ENCODE results near the gene NAPSA. TPM values are rescaled to one million over a fixed set of nuclear protein-coding genes. Genes with fewer than 3 reads are reported as not detected.
A peak's percentile ranks its signal among the peaks of the same experiment; 100 is the strongest.

NAPSA gene
- total RNA-seq, 3 donors from 2014 or later (not counting 1 experiment from before 2014, with no cell fraction given): 0.94 to 1.3 (median 0.95) TPM

GRCh38 chr19:50377517-50377916 is 12.1 kb upstream of the NAPSA start:
- intact Hi-C loops (cut with micrococcal nuclease): no loop called here
- Histone ChIP-seq H3K4me1 (ENCODE audit: control insufficient read depth, insufficient read depth, low read length) (peaks cover 10% of the 10 kb centered on the region), H3K27me3 (ENCODE audit: control insufficient read depth, insufficient read depth, low read length) (no peaks in the 10 kb centered on the region), H3K36me3 (ENCODE audit: control insufficient read depth, insufficient read depth, low read length) (peaks cover 47% of the 10 kb centered on the region), H3K9me3 (ENCODE audit: control insufficient read depth, insufficient read depth, low read length) (no peaks in the 10 kb centered on the region), H3K4me3 (ENCODE audit: low read length) (no peak overlapping the region), H3K27ac (ENCODE audit: low read length) (peak overlapping the region; percentile 42)
- H3K4me1 Mint-ChIP-seq: peaks cover 14 to 29% of the 10 kb centered on the region in 2 donors
- H3K9me3 Mint-ChIP-seq: no peaks in the 10 kb centered on the region
- ATAC-seq: no peak
- WGBS (ENCODE audit: insufficient coverage): 87% methylated on average over 8 of the region's 9 CpGs
- H3K27ac Mint-ChIP-seq: peak overlapping the region; percentile 99 to 100
- H3K4me3 Mint-ChIP-seq: peak overlapping the region; percentile 99
- no peaks in the 10 kb centered on the region for H3K36me3 Mint-ChIP-seq
- peak in 1 of 2 donors; percentile 6 for DNase-seq
- TF ChIP-seq, protein P1, sequence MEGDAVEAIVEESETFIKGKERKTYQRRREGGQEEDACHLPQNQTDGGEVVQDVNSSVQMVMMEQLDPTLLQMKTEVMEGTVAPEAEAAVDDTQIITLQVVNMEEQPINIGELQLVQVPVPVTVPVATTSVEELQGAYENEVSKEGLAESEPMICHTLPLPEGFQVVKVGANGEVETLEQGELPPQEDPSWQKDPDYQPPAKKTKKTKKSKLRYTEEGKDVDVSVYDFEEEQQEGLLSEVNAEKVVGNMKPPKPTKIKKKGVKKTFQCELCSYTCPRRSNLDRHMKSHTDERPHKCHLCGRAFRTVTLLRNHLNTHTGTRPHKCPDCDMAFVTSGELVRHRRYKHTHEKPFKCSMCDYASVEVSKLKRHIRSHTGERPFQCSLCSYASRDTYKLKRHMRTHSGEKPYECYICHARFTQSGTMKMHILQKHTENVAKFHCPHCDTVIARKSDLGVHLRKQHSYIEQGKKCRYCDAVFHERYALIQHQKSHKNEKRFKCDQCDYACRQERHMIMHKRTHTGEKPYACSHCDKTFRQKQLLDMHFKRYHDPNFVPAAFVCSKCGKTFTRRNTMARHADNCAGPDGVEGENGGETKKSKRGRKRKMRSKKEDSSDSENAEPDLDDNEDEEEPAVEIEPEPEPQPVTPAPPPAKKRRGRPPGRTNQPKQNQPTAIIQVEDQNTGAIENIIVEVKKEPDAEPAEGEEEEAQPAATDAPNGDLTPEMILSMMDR (IDR thresholded peaks at IDR 0.05): no peak
- no peaks in the 10 kb centered on the region for H3K27me3 Mint-ChIP-seq (ENCODE audit: low read depth in 2 of 2)

DNA sequence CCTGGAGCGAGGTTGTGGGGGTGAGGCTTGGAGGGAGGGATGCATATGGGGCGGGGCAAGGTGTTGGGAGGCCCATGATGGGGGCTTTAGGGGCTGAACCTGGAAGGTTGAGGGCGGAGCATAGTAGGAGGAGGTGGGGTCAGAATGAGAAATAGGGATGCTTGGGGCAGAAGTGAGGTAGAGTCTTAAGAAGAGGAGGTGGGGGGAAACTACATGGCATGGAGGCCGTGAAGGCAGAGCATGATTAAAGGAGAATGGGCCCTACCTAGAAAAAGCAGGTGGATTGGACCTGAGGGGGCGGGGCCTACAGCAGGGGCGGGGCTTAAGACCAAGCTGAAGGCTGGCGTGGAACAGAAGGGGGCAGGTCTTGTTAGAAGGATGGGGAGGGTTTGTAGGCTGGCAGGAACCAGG is 11.6 kb upstream of the NAPSA start:
- Mint-ChIP-seq H3K9me3 (no peaks in the 10 kb centered on the region), H3K4me3 (peak overlapping the region; percentile 99), H3K27ac (peak overlapping the region; percentile 99 to 100), H3K27me3 (ENCODE audit: low read depth in 2 of 2) (no peaks in the 10 kb centered on the region), H3K36me3 (no peaks in the 10 kb centered on the region), H3K4me1 (peaks cover 14 to 29% of the 10 kb centered on the region in 2 donors)
- intact Hi-C loops (cut with micrococcal nuclease): no loop called here
- H3K27ac ChIP-seq (ENCODE audit: low read length): peak overlapping the region; percentile 42
- no peaks in the 10 kb centered on the region for H3K27me3 ChIP-seq (ENCODE audit: control insufficient read depth, insufficient read depth, low read length)
- TF ChIP-seq, protein P1 (IDR thresholded peaks at IDR 0.05): no peak
- H3K4me3 ChIP-seq (ENCODE audit: low read length): no peak overlapping the region
- H3K4me1 ChIP-seq (ENCODE audit: control insufficient read depth, insufficient read depth, low read length): peaks cover 10% of the 10 kb centered on the region
- DNase-seq (peak; percentile 47 to 71), ATAC-seq (peak; percentile 0 to 11 (median 11))
- H3K36me3 ChIP-seq (ENCODE audit: control insufficient read depth, insufficient read depth, low read length): peaks cover 43% of the 10 kb centered on the region
- WGBS (ENCODE audit: insufficient coverage): 72% methylated on average over 7 of the region's 7 CpGs
- no peaks in the 10 kb centered on the region for H3K9me3 ChIP-seq (ENCODE audit: control insufficient read depth, insufficient read depth, low read length)

DNA sequence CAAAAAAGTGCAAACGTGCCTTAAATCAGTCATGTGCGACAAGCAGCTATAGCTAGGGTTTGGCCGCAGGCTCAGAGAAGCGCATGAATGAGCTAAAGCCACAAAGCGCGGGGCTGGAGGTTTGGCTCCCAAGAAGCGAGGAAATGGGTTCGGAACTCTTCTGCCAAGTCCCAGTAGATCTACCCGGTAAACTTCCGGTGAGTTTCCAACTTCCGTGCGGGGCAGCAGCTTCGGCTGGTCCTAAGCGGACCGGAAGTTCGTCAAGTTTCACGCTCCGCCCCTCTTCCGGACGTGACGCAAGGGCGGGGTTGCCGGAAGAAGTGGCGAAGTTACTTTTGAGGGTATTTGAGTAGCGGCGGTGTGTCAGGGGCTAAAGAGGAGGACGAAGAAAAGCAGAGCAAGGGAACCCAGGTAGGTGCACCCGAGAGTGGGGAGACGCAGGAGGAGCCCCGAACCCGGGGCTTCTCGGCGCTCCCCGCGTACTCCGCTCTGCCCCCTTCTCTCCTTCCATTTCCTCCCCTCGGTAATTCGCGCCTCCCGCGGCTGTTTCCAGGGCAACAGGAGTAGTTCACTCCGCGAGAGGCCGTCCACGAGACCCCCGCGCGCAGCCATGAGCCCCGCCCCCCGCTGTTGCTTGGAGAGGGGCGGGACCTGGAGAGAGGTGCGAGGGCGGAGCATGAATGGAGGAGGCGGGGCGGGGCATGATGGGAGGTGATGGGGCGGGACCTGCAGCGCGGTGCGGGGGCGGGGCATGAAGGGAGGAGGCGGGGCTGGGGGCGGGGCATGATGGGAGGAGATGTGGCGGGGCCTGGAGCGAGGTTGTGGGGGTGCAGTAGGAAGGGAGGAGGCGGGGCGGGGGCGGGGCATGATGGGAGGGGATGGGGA is 11.0 kb upstream of the NAPSA start, which contains the start of gene NR1H2:
NR1H2 (plus strand) TSS at position 292 of the 885 bp plus-strand sequence. CDS start 1,149 bp downstream, outside the sequence.
- peaks cover 14 to 29% of the 10 kb centered on the region in 2 donors for H3K4me1 Mint-ChIP-seq
- Histone ChIP-seq H3K27ac (ENCODE audit: low read length) (peak within 1 kb of the TSS; percentile 99), H3K4me3 (ENCODE audit: low read length) (peak within 1 kb of the TSS; percentile 96), H3K9me3 (ENCODE audit: control insufficient read depth, insufficient read depth, low read length) (no peaks in the 10 kb centered on the region), H3K4me1 (ENCODE audit: control insufficient read depth, insufficient read depth, low read length) (peaks cover 10% of the 10 kb centered on the region), H3K27me3 (ENCODE audit: control insufficient read depth, insufficient read depth, low read length) (no peaks in the 10 kb centered on the region), H3K36me3 (ENCODE audit: control insufficient read depth, insufficient read depth, low read length) (peaks cover 40% of the 10 kb centered on the region)
- no peaks in the 10 kb centered on the region for H3K27me3 Mint-ChIP-seq (ENCODE audit: low read depth in 2 of 2)
- TF ChIP-seq, protein P1 (IDR thresholded peaks at IDR 0.05): no peak
- intact Hi-C loops (cut with micrococcal nuclease): loop anchor here (1.0 kb wide), 1 partner anchor 8 kb away; the partner anchor contains the start of gene POLD1
- H3K9me3 Mint-ChIP-seq: no peaks in the 10 kb centered on the region
- ATAC-seq (peak; percentile 86 to 97 (median 90)), DNase-seq (peak; percentile 94 to 99)
- H3K27ac Mint-ChIP-seq: peak within 1 kb of the TSS; percentile 99 to 100
- no peaks in the 10 kb centered on the region for H3K36me3 Mint-ChIP-seq
- WGBS (ENCODE audit: insufficient coverage): 1% methylated on average over 62 of the region's 67 CpGs
- peak within 1 kb of the TSS; percentile 99 for H3K4me3 Mint-ChIP-seq

Data from natural killer cell (primary cell).